IPS-18a (cell line): ENCODE measurements around the gene BBLN.

Experiments used
- H3K27ac ChIP-seq: one replicate; pipeline ENCODE4 v1.5.1; 2013; ENCODE audit warnings: low read length
- H3K27me3 ChIP-seq: one replicate; pipeline ENCODE4 v1.6.1; 2013; ENCODE audit warnings: mild to moderate bottlenecking, low read length; ENCODE audit not compliant: control insufficient read depth, insufficient read depth
- H3K36me3 ChIP-seq: one replicate; pipeline ENCODE4 v1.6.1; 2013; ENCODE audit warnings: low read depth, low read length; ENCODE audit not compliant: control insufficient read depth
- H3K4me1 ChIP-seq: one replicate; pipeline ENCODE4 v1.6.1; 2013; ENCODE audit warnings: low read depth, low read length; ENCODE audit not compliant: control insufficient read depth
- H3K4me3 ChIP-seq: one replicate; pipeline ENCODE4 v1.5.1; 2013; ENCODE audit warnings: low read length
- H3K9ac ChIP-seq: one replicate; pipeline ENCODE4 v1.6.1; 2013; ENCODE audit warnings: mild to moderate bottlenecking, low read length, moderate library complexity
- H3K9me3 ChIP-seq: one replicate; pipeline ENCODE4 v1.6.1; 2013; ENCODE audit warnings: low read depth, low read length; ENCODE audit not compliant: control insufficient read depth

BBLN gene

GRCh38 chr9:128150594-128151308 is 9.3 kb upstream of the BBLN start:
- Histone ChIP-seq H3K9me3 (no peaks in the 10 kb centered on the region), H3K4me3 (no peak overlapping the region), H3K27ac (no peak overlapping the region), H3K4me1 (no peaks in the 10 kb centered on the region), H3K9ac (no peak overlapping the region), H3K27me3 (no peaks in the 10 kb centered on the region), H3K36me3 (no peaks in the 10 kb centered on the region)

DNA sequence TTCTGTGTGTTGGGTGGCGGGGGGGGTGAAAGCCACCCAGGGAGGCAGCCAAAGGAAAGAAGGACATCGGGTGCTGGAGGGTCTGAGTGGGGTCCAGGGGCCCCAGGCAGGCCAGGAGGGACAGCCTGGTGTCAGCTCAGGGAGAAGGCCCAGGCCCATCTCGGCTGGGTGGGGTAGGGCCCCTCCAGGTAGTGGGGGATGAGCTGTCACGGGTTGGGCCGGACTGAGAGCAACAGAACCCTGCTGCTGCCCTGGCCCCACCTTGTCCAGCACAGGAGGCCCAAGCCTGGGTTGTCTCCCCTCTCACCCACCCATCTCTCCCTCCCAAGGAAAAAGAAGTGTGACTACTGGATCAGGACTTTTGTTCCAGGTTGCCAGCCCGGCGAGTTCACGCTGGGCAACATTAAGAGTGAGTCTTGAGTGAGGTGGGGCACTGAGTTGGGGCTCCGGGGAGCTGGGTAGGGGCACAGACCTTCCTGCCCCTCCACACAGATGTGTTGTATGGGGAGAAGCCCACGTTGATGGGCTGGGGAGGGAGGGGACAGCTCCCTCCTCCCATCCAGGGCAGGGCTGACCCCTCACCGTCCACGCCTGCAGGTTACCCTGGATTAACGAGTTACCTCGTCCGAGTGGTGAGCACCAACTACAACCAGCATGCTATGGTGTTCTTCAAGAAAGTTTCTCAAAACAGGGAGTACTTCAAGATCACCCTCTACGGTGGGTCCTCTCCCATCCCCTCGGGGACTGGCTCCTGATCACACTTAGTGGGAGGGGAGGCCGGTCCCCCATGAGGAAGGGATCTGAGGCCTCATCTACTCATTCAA is 8.5 kb upstream of the BBLN start:
- Histone ChIP-seq H3K27me3 (no peaks in the 10 kb centered on the region), H3K36me3 (no peaks in the 10 kb centered on the region), H3K4me3 (no peak overlapping the region), H3K9ac (no peak overlapping the region), H3K9me3 (no peaks in the 10 kb centered on the region), H3K27ac (no peak overlapping the region), H3K4me1 (no peaks in the 10 kb centered on the region)

DNA sequence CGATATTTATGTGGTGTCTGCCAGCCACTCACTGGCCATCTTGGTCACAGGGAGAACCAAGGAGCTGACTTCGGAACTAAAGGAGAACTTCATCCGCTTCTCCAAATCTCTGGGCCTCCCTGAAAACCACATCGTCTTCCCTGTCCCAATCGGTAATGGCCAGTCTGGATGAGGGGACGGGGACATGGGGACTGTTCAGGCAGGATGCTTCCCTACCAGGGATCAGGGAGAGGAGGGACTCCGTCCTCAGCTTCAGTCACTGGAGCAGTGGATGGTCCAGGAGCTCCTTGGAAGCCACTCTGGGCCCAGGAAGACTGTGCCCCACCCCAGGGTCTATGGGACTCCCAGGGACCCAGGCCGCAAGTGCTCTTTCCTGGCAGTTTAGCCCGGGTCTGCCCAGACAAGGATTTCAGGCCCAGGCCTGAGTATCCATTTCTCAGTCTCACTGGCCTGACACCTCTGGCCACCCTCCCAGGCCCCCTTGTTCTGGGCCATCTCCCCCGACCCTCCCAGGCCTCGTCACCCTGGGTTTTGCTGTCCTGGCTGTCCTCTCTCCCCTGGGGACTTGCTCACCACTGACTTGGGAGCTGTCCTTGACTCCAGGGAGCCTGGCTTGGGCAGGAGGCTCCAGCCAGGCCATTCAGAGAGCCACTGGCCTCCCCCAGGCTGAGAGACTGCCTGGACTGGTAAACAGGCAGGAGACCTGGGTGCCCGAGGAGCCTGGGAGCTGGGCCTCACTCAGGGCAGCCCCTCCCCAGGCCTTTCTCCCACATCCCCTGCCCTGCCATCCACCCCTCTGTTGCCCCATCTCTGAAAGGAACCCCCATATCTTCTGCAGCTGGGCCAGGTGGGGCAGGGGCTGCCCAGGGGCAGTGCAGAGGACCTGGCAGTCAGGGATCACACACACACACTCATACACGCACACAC is 7.7 kb upstream of the BBLN start:
- Histone ChIP-seq H3K9me3 (no peaks in the 10 kb centered on the region), H3K9ac (no peak overlapping the region), H3K4me3 (no peak overlapping the region), H3K27me3 (no peaks in the 10 kb centered on the region), H3K4me1 (no peaks in the 10 kb centered on the region), H3K27ac (no peak overlapping the region), H3K36me3 (no peaks in the 10 kb centered on the region)

GRCh38 chr9:128153060-128153946 is 6.8 kb upstream of the BBLN start:
- H3K27me3 ChIP-seq = no peaks in the 10 kb centered on the region
- H3K36me3 ChIP-seq = no peaks in the 10 kb centered on the region
- H3K27ac ChIP-seq = no peak overlapping the region
- H3K9ac ChIP-seq = no peak overlapping the region
- no peaks in the 10 kb centered on the region for H3K9me3 ChIP-seq
- no peaks in the 10 kb centered on the region for H3K4me1 ChIP-seq
- H3K4me3 ChIP-seq = no peak overlapping the region

DNA sequence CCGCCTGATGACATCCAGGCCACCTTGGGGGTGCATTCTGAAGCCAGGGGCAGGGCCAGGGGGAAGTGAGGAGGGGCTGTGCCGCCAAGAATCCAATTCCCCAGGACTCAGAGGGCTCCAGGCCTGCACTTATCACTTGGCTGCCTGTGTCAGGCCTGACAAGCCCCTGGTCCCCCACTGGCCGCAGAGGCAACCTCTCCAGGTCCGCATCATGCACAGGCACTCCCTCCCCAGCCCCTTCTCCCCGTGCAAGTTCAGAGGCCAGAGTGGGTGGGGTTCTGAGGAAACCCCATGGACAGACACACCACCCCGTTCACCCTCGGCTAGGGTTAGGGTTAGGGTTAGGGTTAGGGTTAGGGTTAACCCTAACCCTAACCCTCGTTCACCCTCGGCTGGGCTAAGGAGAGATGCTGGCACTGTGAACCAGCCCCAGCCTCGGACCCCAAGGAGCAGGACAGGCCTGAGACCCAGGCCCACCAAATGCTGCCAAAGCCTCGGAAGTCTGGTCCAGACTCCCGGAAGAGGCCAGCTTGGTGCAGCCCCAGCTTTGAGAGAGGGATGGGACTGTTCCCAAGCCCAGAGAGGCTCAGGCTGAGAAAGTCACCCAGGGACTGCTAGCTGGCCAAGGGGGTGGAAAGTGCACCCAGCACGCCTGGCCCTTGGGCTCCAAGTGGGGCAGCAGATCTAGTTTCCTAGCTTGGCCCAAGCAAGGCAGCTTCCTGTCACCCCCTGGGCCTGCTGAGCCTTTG is 5.9 kb upstream of the BBLN start:
- Histone ChIP-seq H3K27me3 (no peaks in the 10 kb centered on the region), H3K36me3 (no peaks in the 10 kb centered on the region), H3K9ac (no peak overlapping the region), H3K27ac (no peak overlapping the region), H3K9me3 (no peaks in the 10 kb centered on the region), H3K4me3 (no peak overlapping the region), H3K4me1 (no peaks in the 10 kb centered on the region)

GRCh38 chr9:128155736-128156500 is 4.1 kb upstream of the BBLN start:
- Histone ChIP-seq H3K9me3 (no peaks in the 10 kb centered on the region), H3K27me3 (no peaks in the 10 kb centered on the region), H3K9ac (no peak overlapping the region), H3K27ac (no peak overlapping the region), H3K4me1 (peaks cover 2% of the 10 kb centered on the region), H3K4me3 (no peak overlapping the region), H3K36me3 (no peaks in the 10 kb centered on the region)

DNA sequence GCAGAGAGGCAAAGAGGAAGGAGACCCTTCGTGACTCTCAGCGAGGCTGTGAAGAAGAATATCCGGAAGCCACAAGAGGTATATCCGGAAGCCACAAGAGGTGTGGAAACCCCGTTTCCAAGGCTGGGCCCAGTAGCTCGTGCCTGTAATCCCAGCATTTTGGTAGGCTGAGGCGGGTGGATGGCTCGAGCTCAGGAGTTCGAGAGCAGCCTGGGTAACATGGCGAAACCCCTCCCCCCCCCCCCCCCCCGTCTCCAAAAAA is 612 bp upstream of the BBLN start:
- Histone ChIP-seq H3K27me3 (no peaks in the 10 kb centered on the region), H3K4me1 (peaks cover 5% of the 10 kb centered on the region), H3K4me3 (peak overlapping the region; percentile 43), H3K9me3 (no peaks in the 10 kb centered on the region), H3K27ac (peak overlapping the region; percentile 75), H3K36me3 (peaks cover 18% of the 10 kb centered on the region), H3K9ac (peak overlapping the region; percentile 48)

- Histone ChIP-seq H3K4me1 (peaks cover 5% of the 10 kb centered on the region), H3K36me3 (peaks cover 20% of the 10 kb centered on the region), H3K4me3 (peak overlapping the region; percentile 85), H3K9ac (peak overlapping the region; percentile 79), H3K27me3 (no peaks in the 10 kb centered on the region), H3K27ac (no peak overlapping the region), H3K9me3 (no peaks in the 10 kb centered on the region)
These were observed 530 bp downstream of the BBLN start for GRCh38 chr9:128160603-128160987.

DNA sequence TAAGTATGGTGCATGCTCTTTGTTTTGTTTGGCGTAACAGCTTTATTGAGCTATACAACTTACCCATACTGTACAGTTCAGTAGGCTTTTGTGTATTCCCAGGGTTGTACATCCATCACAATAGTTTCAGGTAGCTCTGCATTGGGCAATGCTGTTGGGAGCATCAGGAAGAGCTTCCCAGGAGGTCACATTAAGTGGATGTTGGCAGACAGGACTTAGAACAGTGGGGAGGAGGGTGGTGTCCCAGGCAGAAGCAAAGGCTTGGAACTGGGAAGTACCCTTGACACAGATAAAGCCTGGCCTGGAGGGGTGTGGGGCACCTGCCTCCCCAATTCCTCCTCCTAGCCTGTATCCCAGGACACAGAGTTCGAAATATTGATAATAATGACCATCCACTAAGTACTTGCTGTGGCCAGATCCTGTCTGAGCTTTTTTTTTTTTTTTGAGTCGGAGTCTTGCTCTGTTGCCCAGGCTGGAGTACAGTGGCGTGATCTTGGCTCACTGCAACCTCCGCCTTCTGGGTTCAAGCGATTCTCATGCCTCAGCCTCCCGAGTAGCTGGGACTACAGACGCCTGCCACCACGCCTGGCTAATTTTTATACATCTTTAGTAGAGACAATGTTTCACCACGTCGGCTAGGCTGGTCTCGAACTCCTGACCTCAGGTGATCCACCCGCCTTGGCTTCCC is 1.3 kb downstream of the BBLN start:
- Histone ChIP-seq H3K27ac (no peak overlapping the region), H3K4me1 (peaks cover 5% of the 10 kb centered on the region), H3K9ac (no peak overlapping the region), H3K4me3 (peak overlapping the region; percentile 85), H3K9me3 (no peaks in the 10 kb centered on the region), H3K27me3 (no peaks in the 10 kb centered on the region), H3K36me3 (peaks cover 21% of the 10 kb centered on the region)
